Measurements from ENCODE around the gene TBC1D9. TPM values are rescaled to one million over a fixed set of nuclear protein-coding genes. Genes with fewer than 3 reads are reported as not detected.
A peak's percentile ranks its signal among the peaks of the same experiment; 100 is the strongest.

The TBC1D9 gene
- total and polyA plus RNA-seq, 2 of the 13 experiments (the other 11 are each of a cell fraction or from before 2014, with no cell fraction given), result 11.9 to 12.2 TPM

DNA sequence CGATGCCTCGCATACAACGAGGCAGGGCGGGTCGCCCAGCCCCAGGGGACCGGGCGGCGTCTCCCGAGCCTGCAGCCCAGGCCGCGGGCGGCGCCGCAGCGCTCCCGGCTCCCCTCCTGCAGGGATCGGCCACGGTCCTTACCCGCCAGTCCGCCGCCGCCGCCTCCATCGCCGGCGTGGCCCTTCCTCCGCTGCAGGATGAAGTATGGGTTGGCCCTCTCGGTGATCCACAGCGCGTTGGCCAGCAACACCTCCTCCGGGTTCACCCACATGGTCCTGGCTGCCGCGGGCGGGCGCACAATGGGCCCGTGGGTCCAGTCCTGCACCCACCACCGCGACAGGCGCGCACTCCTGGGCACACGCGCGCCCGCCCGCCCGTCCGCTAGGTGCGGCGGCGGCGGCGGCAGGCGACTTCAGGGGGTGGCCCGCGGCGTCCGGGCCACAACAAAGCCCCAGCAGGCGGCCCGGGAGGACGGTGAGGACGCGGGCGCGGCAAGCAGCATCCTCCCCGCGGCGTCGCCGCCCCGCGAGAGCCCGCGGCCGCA lies 339 bp downstream of the TBC1D9 start (continued):
- TF ChIP-seq, protein P1, sequence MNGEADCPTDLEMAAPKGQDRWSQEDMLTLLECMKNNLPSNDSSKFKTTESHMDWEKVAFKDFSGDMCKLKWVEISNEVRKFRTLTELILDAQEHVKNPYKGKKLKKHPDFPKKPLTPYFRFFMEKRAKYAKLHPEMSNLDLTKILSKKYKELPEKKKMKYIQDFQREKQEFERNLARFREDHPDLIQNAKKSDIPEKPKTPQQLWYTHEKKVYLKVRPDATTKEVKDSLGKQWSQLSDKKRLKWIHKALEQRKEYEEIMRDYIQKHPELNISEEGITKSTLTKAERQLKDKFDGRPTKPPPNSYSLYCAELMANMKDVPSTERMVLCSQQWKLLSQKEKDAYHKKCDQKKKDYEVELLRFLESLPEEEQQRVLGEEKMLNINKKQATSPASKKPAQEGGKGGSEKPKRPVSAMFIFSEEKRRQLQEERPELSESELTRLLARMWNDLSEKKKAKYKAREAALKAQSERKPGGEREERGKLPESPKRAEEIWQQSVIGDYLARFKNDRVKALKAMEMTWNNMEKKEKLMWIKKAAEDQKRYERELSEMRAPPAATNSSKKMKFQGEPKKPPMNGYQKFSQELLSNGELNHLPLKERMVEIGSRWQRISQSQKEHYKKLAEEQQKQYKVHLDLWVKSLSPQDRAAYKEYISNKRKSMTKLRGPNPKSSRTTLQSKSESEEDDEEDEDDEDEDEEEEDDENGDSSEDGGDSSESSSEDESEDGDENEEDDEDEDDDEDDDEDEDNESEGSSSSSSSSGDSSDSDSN (CRISPR knock-in tag; IDR thresholded peaks at IDR 0.05), result peak; percentile 86; the same call in 1 of the 2 replicates
- peak; percentile 66; the same call in 1 of the 2 replicates for TF ChIP-seq ZMAT3 (CRISPR knock-in tag; conservative IDR thresholded peaks at IDR 0.05)
- TF ChIP-seq NR2F1 (CRISPR knock-in tag; IDR thresholded peaks at IDR 0.05), result no peak
- TF ChIP-seq, protein P2, sequence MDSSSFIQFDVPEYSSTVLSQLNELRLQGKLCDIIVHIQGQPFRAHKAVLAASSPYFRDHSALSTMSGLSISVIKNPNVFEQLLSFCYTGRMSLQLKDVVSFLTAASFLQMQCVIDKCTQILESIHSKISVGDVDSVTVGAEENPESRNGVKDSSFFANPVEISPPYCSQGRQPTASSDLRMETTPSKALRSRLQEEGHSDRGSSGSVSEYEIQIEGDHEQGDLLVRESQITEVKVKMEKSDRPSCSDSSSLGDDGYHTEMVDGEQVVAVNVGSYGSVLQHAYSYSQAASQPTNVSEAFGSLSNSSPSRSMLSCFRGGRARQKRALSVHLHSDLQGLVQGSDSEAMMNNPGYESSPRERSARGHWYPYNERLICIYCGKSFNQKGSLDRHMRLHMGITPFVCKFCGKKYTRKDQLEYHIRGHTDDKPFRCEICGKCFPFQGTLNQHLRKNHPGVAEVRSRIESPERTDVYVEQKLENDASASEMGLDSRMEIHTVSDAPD (CRISPR knock-in tag; IDR thresholded peaks at IDR 0.05), result no peak
- TF ChIP-seq ZNF749 (CRISPR knock-in tag; IDR thresholded peaks at IDR 0.05; ENCODE audit: borderline replicate concordance), result no peak
- TF ChIP-seq ZSCAN30 (CRISPR knock-in tag; IDR thresholded peaks at IDR 0.05), result no peak
- 0 out of 2 replicates have a peak, but pooled peaks have one; percentile 39 for TF ChIP-seq ZNF12 (CRISPR knock-in tag; IDR thresholded peaks at IDR 0.05)

Data from HepG2 (cell line).